ENCODE results near the gene FBXW8. TPM values are rescaled to one million over a fixed set of nuclear protein-coding genes. Genes with fewer than 3 reads are reported as not detected.

Gene FBXW8
- total and polyA plus RNA-seq, 4 donors, result 1.9 to 7.1 (median 4.9) TPM

- WGBS, result 67% methylated on average over 6 of the region's 6 CpGs
- Histone ChIP-seq H3K9me3 (ENCODE audit: control insufficient read depth in 4 of 4, low read length in 3 of 4) (no peaks in the 10 kb centered on the region), H3K4me1 (ENCODE audit: control insufficient read depth in 4 of 4, insufficient read depth in 4 of 4, low read length in 3 of 4) (no peaks in the 10 kb centered on the region), H3K4me3 (ENCODE audit: low read depth in 1 of 3, low read length in 3 of 3) (no peak overlapping the region), H3K27ac (ENCODE audit: low read depth in 1 of 2, low read length in 2 of 2) (no peak overlapping the region), H3K9ac (ENCODE audit: low read depth in 1 of 2, low read length in 2 of 2) (no peak overlapping the region), H3K27me3 (ENCODE audit: control insufficient read depth in 4 of 4, insufficient read depth in 4 of 4, low read length in 3 of 4) (no peaks in the 10 kb centered on the region), H3K36me3 (ENCODE audit: control insufficient read depth in 4 of 4, insufficient read depth in 3 of 4, low read depth in 1 of 4, low read length in 3 of 4) (no peaks in the 10 kb centered on the region)
- no peak for DNase-seq (ENCODE audit: low spot score)
- TF ChIP-seq SP1 (IDR thresholded peaks at IDR 0.05), result no peak
- TF ChIP-seq JUND (IDR thresholded peaks at IDR 0.05), result no peak
- no peak for TF ChIP-seq FOXA1 (IDR thresholded peaks at IDR 0.05)
- TF ChIP-seq, protein P1, sequence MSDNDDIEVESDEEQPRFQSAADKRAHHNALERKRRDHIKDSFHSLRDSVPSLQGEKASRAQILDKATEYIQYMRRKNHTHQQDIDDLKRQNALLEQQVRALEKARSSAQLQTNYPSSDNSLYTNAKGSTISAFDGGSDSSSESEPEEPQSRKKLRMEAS (IDR thresholded peaks at IDR 0.05), result no peak
- TF ChIP-seq, protein P2, sequence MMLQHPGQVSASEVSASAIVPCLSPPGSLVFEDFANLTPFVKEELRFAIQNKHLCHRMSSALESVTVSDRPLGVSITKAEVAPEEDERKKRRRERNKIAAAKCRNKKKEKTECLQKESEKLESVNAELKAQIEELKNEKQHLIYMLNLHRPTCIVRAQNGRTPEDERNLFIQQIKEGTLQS (IDR thresholded peaks at IDR 0.05), result no peak
- no peak for TF ChIP-seq RAD21 (IDR thresholded peaks at IDR 0.05)
- no peak for TF ChIP-seq ZBTB33 (IDR thresholded peaks at IDR 0.05)
- TF ChIP-seq, protein P3, sequence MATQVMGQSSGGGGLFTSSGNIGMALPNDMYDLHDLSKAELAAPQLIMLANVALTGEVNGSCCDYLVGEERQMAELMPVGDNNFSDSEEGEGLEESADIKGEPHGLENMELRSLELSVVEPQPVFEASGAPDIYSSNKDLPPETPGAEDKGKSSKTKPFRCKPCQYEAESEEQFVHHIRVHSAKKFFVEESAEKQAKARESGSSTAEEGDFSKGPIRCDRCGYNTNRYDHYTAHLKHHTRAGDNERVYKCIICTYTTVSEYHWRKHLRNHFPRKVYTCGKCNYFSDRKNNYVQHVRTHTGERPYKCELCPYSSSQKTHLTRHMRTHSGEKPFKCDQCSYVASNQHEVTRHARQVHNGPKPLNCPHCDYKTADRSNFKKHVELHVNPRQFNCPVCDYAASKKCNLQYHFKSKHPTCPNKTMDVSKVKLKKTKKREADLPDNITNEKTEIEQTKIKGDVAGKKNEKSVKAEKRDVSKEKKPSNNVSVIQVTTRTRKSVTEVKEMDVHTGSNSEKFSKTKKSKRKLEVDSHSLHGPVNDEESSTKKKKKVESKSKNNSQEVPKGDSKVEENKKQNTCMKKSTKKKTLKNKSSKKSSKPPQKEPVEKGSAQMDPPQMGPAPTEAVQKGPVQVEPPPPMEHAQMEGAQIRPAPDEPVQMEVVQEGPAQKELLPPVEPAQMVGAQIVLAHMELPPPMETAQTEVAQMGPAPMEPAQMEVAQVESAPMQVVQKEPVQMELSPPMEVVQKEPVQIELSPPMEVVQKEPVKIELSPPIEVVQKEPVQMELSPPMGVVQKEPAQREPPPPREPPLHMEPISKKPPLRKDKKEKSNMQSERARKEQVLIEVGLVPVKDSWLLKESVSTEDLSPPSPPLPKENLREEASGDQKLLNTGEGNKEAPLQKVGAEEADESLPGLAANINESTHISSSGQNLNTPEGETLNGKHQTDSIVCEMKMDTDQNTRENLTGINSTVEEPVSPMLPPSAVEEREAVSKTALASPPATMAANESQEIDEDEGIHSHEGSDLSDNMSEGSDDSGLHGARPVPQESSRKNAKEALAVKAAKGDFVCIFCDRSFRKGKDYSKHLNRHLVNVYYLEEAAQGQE (IDR thresholded peaks at IDR 0.05), result no peak
- no peak for TF ChIP-seq YY1 (IDR thresholded peaks at IDR 0.05)
- no peak for TF ChIP-seq EGR1 (IDR thresholded peaks at IDR 0.05; ENCODE audit: low read depth in 2 of 2)
- TF ChIP-seq NR2F2 (IDR thresholded peaks at IDR 0.05), result no peak
Measured at GRCh38 chr12:117080661-117081144, 170.0 kb downstream of the FBXW8 start.

Other genes starting within 250 kb of the FBXW8 start
- gene SPRING1, start 172.9 kb upstream of the FBXW8 start, total RNA-seq, result 10 to 100 TPM in 1 of 2 donors, 1 to 10 TPM in 1; 8.1 to 11.7 TPM
- gene SPRING1, start 172.9 kb upstream of the FBXW8 start, polyA plus RNA-seq, result 1 to 10 TPM; 6.0 to 8.7 TPM
- 1 to 10 TPM in 1 of 2 donors, under 1 TPM in 1; 0.17 to 1.4 TPM for gene RNFT2, start 172.6 kb upstream of the FBXW8 start, total RNA-seq
- gene RNFT2, start 172.6 kb upstream of the FBXW8 start, polyA plus RNA-seq, result under 1 TPM; 0.13 to 0.22 TPM
- under 1 TPM in 1 of 2 donors, not detected in 1; 0.14 TPM for gene HRK, start 29.5 kb upstream of the FBXW8 start, total RNA-seq
- not detected for gene HRK, start 29.5 kb upstream of the FBXW8 start, polyA plus RNA-seq
- gene TESC, start 188.5 kb downstream of the FBXW8 start, total RNA-seq, result 10 to 100 TPM in 1 of 2 donors, 1 to 10 TPM in 1; 4.1 to 94.4 TPM
- gene TESC, start 188.5 kb downstream of the FBXW8 start, polyA plus RNA-seq, result 1 to 10 TPM; 2.2 to 3.6 TPM

All from liver (tissue), 9 donors.